T-helper 1 cell treated with Interleukin-12 subunit alpha and Interleukin-12 subunit beta and Interleukin-4 antibody, amounts not matched to agents 30 ng/mL and 1 ng/mL, for 36 hours (primary cell): Measurements from ENCODE around the gene ACOX3. TPM values are rescaled to one million over a fixed set of nuclear protein-coding genes. Genes with fewer than 3 reads are reported as not detected.

Experiments
- intact Hi-C: fragments of 100-400 bp; cut with micrococcal nuclease; formaldehyde crosslinking; loops from one replicate; pipeline ENCODE4 v1.15.1; 2024
- total RNA-seq: library from RNA; stranded (reverse); gene quantifications from 2 replicates; pipeline ENCODE4 v1.2.3, GENCODE V29; 2022

ACOX3 gene
- total RNA-seq, 1 donor from 2014 or later = 16.5 TPM

DNA sequence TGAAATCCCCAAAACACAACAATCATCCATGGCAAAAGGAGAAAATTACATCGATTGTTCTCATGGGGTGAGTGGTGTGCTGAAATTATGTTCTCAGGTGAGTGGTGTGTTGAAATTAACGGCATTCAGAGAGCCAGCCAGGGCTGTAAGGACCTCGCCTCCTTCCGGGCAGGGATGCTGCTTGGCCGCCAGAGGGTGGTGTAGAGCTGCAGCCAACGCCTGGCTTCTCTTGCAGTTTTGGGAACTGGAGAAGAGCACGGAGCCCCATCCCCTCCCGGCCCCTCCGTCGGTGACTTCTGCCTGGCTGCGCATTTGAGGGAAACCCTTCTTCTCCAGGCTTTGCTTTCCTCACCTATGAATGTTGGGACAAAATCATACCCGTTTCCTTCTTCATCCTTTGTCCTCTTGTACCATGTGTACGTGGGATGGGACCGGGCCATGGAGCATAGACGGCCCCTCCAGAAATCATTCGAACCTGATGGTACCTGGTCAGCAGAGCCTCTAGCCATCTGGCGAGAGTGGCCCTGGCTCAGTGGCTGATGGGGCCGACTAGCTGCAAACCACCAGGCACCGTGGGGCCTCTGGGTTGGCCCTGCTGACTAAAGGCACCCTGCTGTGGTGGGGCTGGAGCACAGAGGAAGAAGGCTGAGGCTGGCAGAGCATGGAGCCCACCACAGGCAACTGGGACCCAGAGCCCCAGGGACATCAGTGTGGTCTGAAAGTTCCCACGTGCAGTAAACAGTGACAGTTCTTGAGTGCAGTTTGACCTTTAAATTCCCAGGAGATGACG lies 28.4 kb upstream of the ACOX3 start:
- intact Hi-C loops = loop anchor here (1.0 to 10.0 kb wide), 3 partner anchors 78 to 446 kb away; no protein-coding TSS in a partner anchor

DNA sequence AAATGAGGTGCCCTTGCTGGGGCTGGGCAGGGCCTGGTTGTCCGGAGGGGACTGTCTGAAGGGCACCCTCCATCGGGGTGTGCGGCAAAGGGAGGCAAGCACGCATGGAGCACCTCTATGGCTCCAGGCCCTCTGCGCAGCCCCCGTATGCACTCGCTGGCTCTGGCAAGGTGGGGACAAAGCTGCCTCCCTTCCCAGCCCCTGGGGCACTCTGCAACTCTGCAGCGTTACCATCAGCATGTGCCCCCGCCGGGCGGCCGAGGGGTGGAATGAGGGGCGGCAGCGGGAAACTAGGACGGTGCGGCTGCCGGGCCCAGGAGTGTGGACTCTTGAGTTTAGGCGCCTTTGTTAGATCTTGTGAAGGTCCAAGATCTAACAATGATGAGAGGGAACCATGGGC lies 26.5 kb upstream of the ACOX3 start:
- intact Hi-C loops = loop anchor here (10.0 kb wide), 1 partner anchor 448 kb away; no protein-coding TSS in a partner anchor

DNA sequence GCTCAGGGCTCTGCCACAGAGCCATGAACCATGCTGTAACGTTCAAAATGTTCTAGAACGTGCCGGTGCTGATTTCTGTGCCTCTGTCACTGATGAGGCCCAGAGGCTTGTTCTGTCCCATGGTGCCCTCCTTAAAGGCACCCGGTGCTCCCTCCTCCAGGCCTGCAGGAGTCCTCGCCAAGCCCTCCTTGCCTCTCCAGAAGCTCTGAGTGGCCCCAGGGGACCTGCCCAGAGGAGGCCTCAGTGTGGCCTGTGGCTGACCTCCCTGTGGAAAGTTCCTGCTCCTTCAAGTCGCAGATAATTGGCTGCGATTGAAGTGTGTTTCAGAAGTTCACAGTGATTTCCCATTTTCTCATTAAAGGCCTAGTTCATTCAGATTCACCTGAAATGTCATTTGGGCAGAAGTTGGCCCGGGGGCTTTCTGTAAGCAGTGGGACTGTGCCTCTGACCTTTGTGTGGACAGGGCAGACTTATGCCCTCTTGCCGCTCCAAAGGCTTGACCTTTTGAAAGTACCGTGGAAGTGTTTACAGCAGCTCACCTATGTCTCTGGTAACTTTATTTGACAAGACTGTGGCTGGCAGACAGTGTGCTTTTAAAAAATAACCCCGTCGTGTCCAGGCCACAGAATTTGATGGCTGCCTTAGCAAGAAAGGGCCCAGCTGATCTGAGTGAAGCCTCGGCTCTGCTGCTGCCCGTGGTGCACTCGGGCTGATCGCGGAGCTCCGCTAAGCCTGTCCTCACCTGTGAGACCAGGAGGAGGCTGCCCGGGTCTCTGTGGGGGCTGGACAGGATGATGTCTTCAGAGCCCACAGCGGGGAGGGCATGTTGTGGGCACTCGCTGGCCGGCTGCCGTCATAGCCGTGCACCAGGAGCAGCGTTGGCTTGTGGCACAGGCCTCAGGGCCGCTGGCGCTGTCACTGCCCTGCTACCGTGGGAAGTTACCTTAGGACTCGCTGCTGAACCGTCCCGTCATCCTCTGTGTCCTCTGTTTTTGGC lies 25.4 kb upstream of the ACOX3 start:
- intact Hi-C loops = loop anchor here (10.0 kb wide), 1 partner anchor 449 kb away; no protein-coding TSS in a partner anchor

DNA sequence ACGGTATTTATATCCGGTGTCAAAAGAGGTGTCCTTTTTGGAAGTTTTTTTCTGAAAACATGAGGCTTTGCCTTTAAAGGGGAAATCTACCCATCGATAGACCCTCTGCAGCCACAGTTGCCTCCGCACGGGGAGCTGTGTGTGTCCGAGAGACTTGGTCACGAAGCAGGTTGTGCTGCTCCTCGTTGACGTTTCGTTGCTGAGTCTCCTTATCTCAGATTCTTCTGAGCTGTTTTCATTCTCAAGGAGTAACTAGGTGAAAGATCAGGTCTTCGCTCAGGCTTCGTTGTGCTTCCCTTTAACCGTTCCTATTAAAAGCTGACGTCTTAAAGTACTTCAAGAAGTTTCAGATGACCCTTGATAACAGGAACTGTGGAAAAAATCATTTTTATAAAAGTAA lies 23.9 kb upstream of the ACOX3 start:
- intact Hi-C loops = loop anchor here (10.0 kb wide), 1 partner anchor 450 kb away; no protein-coding TSS in a partner anchor

DNA sequence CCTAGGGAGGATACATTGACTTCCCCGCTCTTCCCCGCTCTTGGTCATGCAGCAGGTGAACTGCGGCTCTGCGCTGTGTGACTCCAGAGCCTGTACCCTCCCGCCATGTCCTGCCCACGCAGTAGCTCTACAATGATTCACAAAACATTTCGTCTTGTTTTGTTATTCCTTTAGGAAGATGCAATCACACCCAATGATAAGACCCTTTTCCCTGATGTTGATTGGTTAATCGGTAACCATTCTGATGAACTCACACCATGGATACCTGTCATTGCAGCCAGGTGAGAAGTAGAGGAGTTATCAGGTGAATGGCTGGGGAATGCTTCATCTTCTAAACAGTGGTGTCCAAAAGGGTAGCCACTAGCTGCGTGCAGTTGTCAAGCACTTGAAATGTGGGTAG lies 23.3 kb upstream of the ACOX3 start:
- intact Hi-C loops = loop anchor here (10.0 kb wide), 1 partner anchor 451 kb away; no protein-coding TSS in a partner anchor

DNA sequence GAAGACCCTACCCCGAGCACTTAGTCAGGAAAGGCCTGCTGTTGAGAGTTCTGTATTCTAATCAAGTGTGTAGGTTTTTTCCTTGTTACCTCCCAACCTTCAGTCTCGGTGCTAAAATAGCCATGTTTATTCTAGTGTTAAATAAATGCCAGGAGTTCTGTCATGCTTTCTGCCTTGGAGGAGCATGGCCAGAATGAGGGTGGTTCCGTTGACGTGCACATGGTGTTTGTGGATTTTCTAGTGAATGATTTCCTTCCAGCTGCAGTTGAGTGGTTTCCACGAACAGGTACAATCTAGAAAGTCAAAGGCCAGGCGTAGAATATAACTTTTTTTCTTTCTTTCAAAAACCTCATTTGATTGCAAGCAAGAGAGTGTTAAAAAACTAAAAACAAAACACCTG lies 21.1 kb upstream of the ACOX3 start:
- intact Hi-C loops = loop anchor here (10.0 kb wide), 1 partner anchor 453 kb away; no protein-coding TSS in a partner anchor

DNA sequence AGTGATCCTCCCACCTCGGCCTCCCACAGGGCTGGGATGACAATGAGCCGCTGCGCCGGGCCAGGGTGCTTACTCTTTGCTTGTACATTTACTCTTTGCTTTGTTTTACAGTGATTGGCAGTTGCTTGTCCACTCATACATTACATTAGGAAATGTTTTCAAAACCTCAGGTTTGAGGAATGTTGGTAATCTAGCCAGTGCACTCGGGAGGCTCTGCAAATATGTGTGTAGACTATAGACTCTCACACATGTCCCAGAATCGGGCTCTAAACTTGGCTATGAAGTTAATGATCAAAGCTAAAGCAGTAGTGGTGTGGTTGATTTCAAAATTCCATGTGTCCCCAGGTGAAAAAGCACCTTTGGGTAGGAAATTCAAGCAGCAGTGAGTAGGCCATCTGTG lies 20.6 kb upstream of the ACOX3 start:
- intact Hi-C loops = loop anchor here (10.0 kb wide), 1 partner anchor 454 kb away; no protein-coding TSS in a partner anchor

DNA sequence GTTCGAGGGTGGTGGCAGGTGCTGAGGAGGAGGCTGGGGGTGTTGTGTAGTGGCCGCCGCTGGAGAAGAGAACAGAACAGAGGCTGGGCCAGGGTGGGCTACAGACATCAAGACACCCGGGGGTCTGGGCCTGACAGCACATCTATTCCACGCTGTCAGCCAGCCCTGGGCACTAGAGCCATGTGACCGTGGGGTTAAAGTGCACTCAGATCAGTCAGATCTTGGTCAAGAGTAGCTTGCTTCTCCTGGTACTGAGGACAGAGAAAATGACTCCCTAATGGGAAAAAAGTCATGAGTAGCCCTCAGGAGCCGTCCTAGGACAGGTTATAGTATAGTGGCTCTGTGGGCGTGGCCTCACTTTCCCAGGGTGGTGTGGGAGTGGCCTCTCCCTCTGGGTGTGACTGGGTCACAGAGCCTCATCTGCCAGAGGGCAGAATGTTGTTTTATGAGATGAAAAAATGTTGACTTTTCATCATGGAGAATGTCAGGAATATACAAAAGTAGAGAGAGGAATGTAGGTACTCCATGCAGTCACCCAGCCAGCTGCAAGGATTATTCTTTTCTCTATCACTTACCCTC lies 19.4 kb upstream of the ACOX3 start:
- intact Hi-C loops = loop anchor here (10.0 kb wide), 1 partner anchor 455 kb away; no protein-coding TSS in a partner anchor

DNA sequence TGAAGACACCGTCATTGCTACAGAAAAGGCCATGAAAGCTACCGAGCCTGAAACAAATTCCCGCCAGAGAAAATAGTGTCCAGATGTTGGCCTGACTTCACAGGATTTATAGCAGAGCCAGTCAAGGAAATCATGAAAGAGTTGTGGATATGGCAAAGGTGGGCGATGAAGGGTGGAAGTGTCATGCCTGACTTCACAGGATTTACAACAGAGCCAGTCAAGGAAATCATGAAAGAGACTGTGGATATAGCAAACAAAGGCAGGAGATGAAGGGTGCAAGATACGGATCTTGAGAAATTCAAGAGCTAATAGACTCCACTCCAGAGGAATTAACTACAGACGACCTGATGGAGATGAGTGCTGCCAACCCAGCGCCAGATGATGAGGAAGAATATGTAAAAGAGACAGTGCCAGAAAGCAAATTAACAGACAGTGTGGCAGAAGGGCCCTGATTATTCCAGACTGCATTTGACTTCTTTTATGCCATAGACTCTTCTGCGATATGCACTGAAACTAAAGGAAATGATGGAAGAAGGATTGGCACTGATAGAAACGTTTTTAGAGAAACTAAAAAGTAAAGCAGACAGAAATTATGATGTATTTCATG lies 17.2 kb upstream of the ACOX3 start:
- intact Hi-C loops = no loop called here

DNA sequence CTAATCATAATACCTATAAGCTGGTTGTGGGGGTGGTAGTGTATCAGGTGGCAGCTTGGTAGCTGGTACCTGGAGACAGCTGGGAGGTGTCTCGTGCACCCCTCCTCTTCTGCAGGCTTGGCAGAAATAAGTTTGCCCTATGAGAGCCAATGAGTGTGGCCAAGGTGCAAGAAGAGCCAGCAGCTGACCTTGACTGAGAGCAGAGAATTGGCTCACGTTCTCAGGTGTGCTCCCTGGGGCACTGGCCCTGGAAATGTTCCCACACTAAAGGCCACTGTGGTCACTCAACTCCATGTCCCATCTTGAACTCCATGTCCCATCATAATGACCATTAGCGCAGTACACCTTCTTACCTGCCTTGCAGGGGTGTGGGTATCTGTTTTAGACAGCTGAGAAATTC lies 13.4 kb upstream of the ACOX3 start:
- intact Hi-C loops = no loop called here

DNA sequence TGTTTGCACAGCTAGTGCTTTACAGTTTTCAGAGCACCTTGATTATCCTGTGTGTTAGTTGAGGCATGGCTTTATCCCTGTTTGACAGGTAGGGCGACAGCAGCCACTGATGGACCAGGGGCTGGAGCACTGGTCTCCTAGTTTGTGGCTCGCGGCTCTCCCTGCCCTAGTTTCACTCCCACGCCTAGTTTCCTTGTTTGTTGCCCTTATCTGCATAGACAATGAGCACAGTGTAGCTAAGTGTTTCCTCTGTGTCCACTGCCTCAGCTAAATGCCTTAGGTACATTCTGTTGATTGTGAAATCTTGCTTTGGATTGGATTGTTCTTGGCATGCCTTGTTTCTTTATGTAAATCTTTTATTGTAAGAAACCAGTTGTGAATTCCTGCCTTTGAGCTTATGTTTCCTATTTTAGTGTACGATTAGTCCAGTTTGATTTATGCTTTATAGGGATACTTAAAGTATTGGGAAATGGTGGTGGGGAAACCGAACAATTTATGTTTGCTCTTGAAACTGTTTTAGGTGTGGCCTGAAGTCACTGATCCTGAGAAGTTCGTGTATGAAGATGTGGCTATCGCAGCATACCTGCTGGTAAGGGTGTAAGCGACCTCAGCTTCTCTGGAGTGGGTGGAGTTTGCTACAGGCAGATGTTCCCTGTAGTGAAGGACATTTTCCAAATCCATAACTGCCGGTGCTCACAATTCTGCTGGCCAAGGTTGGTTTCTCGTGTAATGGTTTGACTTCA lies 11.1 kb upstream of the ACOX3 start:
- intact Hi-C loops = no loop called here

GRCh38 chr4:8446122-8446521 lies 5.6 kb upstream of the ACOX3 start:
- intact Hi-C loops = no loop called here

DNA sequence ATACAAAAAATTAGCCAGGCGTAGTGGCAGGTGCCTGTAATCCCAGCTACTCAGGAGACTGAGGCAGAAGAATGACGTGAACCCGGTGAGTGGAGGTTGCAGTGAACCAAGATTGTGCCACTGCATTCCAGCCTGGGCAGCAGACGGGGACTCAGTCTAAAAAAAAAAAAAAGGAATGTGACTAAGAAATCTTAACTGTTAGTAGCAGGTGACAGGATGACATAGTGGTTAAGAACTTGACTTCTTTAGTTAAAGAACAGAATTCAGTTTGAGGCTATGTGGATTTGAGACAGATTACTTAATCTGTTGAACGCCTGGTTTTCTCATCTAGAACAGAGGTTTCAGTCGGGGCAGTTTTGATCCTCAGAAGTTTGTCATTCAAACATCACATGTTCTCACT lies 3.3 kb upstream of the ACOX3 start:
- intact Hi-C loops = loop anchor here (5.0 kb wide), 1 partner anchor 1342 kb away; no protein-coding TSS in a partner anchor

DNA sequence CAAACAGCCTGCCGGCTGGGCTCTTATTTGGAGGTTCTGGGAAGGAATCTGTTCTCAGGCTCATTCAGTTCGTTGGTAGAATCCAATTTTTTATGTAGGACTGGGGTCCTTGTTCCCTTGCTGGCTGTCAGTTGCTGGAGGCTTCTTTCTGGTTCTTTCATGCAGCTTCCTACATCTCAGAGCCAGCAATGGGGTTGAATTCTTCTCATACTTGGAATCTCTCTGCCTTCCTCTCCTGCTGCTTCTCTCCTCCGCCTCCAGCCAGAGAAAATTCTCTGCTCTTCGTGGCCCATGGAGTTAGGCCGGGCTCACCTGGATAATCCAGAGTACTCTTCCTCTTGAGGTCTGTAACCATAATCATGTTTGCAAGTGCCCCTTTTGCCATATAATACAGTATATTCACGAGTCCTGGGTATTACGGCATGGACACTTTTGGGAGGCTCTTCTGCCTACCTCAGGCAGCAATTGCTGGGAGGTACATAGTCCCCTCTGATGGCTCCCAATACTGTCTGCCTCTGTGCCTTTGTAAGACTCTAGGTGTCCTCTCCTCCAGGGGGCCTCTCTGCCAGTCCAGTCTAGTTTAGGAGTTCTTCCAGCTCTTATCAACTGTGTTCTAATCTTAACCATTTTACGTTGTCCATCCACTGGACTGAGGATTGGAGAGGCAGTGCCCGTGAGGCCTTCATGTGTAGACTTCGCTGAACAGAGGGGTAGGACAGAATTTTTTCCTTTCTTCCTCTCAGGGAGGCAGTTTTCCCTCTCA lies 2.3 kb upstream of the ACOX3 start:
- intact Hi-C loops = loop anchor here (5.0 kb wide), 1 partner anchor 1340 kb away; no protein-coding TSS in a partner anchor

- intact Hi-C loops = loop anchor here (2.0 to 5.0 kb wide), 3 partner anchors 241 to 1801 kb away; partner anchors contain the start of gene MRFAP1
Observed at GRCh38 chr4:8441499-8442091, 1.1 kb upstream of the ACOX3 start.

GRCh38 chr4:8439914-8440491 lies 520 bp downstream of the ACOX3 start:
- intact Hi-C loops = loop anchor here (1.0 to 10.0 kb wide), 9 partner anchors 12 to 1799 kb away; partner anchors contain the start of genes ABLIM2 and MRFAP1

GRCh38 chr4:8439168-8439567 lies 1.4 kb downstream of the ACOX3 start:
- intact Hi-C loops = loop anchor here (5.0 to 10.0 kb wide), 2 partner anchors 477 to 1666 kb away; no protein-coding TSS in a partner anchor

DNA sequence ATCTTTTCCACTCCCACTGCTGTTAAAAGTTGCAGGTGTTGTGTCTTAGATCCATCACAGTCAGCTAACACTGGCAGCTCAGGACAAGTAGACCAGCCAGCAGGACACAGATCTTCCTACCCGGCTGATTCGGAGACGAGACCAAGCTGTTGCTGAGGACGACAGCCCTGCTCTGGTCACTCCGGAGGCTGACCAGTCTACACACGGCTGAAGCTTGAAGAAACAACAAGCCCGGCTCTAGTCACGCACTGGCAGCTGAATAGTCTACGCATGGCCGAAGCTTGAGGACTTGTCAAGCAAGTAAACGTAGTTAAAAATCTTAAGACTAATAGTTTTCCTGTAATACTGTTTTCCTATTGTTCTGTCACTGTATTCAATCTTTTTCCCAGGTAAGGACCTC lies 1.8 kb downstream of the ACOX3 start:
- intact Hi-C loops = loop anchor here (5.0 to 10.0 kb wide), 2 partner anchors 476 to 1666 kb away; no protein-coding TSS in a partner anchor
